AML-193 (cell line): ENCODE measurements around the gene MMP2.
A peak's percentile ranks its signal among the peaks of the same experiment; 100 is the strongest.

Experiments
- DNase-seq, 2 experiments: peaks; one replicate each; lab custom pipeline; 2025; lab: John Stamatoyannopoulos, UW

Gene MMP2

DNA sequence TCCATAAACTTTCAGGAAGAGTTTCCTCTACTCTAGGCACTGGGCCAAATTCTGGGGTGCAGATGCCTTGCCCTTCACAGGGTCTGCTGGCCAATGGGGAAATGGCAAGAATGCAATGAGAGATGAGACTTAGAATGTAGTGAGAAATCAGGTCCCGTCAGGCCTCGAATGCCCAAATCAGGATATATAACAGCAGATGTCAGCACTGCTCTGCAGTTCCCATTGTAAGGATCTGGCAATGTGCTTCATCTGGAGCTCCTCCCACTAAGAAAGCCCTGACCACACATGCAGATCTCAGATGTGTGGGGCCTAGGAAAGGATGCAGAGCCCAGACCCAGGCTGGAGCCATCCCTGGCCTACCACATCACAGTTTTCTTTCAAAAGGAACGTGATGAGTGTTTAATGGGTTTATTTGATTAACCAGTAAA is 16.0 kb downstream of the MMP2 start:
- peak; percentile 54 to 66 for DNase-seq

DNA sequence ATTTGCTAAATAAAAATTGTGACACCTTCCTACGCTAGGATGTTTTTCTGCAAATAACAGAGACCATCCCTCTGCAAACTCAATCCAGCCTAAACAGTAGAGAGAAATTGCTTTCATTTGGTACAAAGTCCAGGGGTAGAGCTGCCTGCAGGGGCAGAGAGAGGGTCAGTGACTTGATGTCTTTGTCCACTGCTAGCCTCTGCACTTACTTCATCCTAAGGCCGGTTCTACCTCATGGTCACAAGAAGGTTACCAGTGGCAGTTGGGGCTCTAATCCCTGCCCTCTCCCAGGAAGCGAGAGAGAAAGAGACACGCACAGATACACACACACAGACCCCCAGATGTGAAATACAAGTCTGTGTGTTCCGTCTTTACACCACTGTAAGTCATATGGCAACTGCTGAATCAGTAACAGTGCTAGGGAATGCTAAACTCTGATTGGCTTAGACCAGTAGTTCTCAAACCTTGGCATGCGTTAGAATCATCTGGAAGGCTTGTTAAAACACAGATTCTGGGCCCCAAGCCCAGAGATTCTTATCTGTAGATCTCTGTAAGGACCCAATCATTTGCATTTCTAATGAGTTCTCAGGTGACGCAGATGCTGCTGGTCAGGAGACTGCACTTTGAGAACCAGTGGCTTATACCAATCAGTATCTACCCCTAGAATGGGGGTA is 16.8 kb downstream of the MMP2 start:
- no peak for DNase-seq

DNA sequence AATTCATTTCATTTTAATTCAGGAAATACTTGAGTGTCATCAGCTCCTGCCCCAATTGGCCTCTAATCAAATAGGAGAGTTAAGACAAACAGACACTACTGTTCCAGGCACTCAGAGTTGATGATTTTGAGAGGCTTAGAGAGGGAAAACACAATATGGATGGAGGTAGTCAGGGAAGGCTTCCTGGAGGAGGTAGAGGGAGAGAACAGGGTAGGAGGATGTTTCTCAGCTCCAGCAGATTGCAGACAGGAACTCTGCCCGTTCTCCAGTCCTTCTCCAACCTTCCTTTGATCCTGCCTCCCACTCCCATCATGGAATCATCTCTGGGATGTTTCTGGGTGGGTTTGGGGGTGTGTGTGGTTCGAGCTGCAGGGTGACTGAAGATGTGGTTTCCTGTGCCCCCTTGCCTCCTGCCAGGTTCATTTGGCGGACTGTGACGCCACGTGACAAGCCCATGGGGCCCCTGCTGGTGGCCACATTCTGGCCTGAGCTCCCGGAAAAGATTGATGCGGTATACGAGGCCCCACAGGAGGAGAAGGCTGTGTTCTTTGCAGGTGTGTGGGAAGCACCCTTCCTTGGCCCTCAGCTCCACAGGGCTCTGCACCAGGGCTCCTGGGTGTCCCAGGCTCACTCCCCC is 17.6 kb downstream of the MMP2 start:
- DNase-seq: no peak

DNA sequence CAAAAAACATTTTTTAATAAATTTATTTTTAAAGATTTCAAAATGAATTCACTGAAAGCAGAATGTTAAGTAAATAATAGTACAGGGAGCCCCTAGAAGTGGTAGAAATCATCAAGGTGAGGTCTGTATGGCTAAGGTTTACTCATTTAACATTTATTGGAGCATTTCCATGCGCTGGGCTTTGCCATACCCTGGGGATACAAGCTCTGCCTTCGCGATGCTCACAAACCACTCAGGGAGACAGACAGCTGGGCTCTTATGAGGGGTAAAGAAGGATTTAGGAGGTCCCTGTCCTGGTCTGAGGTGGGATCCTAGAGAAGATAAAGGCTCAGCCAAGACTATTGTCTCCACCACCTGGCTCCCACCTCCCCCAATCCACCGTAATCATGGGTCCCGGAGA is 18.6 kb downstream of the MMP2 start:
- no peak for DNase-seq

DNA sequence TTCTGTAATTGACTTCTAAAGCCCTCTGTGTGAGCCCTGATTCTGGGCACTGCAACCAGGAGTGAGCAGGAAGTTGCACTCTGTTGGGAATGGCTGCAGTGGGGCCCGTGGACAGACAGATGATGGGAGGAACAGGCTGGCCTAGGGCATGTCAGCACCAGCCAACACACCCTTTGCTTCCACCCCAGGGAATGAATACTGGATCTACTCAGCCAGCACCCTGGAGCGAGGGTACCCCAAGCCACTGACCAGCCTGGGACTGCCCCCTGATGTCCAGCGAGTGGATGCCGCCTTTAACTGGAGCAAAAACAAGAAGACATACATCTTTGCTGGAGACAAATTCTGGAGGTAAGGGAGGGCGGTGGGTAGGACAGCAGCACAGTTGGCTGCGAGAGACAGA is 19.1 kb downstream of the MMP2 start:
- no peak for DNase-seq

DNA sequence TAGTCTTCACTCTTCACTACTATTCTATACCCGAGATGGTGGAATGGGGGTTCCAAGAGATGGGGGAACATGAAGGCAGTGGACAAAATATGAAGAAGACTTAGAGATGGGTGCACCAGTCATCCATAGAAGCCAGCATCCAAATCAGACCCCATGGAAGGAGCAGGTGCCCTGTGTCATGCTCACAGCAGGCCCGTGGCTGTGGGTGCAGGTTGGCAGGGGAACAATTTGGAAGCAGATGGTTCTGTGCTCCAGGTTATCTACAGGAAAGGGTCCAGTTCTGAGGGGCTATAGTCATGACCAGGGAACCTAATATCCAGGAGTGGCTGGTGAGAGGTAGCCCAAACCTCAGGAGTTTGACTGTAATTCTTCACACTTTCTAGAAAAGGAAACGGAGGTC is 20.3 kb downstream of the MMP2 start:
- no peak for DNase-seq

DNA sequence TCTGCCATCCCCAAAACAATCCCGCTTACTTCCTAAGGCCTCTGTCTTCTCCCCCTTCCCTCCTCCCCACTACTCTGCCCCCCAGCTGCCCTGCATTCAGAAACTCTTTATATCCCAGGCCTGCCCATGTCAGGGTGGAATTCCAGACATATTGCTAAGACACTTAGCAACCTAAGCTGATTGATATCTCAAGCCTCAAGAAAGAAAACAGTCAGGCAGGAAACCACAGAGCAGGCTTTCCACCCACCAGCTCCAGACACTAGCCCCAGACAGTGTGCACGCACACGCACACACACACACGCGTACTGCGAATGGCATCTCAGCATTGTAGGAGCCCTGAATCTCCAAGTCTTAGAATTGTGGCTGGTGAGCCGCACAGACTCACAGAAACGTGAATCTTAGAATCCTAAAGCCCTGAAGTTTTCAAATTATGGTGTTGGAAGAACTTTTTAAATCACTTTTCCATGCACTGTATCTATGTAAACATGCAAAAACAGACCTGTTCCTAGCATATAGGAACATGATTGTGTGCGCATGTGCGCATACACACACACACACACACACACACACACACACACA is 21.0 kb downstream of the MMP2 start:
- DNase-seq: peak; percentile 31

DNA sequence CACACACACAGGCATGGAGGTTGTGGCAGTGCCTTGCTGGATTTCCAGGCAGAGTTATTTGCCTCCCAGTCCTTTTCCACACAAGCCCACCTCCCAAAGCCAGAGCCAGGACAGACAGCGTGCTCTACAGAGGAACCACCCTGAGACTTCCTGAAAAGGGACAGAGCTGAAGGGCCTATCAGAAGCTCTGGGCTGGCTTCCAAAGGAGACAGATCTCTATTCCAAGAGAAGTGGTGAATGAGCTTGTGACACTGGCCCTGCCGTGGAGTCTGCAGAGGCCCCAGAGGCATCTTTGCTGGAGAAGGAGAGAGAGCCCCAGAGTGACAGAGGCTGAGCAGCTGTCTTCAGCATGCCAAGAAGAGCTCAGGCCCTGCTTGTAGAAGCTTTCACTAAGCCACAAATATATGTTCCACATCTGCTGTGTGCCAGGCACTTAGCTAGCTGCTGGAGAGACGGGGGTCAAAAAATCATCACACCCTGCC is 21.6 kb downstream of the MMP2 start:
- DNase-seq: peak; percentile 72 to 80

DNA sequence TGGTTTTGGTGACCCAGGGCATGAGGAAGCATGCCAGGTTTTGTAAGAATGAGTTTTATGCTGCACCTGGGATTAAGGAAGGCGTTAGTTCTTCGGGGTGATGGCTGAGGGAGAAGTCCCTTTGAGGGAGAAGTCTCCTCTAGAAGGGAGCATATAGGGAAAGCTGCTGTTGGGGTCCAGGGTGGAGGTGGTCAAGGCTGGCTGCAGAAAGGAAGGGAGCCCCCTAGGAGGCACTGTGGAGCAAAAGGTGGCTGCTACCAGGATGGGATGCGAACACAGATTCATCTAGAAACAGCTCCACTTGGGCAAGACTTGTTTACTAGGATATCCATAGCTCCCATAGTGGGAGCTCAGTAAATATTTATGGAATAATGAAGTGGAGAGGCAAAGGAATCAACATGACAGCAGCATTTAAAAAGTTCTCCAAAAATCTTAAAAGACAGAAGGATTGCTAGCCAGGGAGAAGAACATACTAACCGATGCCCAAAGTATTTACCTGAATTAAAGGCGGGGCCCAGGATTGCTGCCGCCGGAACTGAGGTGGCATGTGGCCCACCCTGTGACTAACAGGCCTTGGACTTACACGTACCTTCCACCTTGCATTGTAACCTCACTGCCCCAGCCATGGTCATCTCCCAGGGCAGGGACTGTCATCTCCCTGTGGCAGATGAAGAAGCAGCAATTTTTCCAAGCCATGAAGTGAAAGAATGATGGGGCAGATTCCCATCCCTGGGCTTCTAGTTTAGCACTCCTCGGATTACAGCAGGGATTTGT is 22.7 kb downstream of the MMP2 start:
- no peak for DNase-seq

DNA sequence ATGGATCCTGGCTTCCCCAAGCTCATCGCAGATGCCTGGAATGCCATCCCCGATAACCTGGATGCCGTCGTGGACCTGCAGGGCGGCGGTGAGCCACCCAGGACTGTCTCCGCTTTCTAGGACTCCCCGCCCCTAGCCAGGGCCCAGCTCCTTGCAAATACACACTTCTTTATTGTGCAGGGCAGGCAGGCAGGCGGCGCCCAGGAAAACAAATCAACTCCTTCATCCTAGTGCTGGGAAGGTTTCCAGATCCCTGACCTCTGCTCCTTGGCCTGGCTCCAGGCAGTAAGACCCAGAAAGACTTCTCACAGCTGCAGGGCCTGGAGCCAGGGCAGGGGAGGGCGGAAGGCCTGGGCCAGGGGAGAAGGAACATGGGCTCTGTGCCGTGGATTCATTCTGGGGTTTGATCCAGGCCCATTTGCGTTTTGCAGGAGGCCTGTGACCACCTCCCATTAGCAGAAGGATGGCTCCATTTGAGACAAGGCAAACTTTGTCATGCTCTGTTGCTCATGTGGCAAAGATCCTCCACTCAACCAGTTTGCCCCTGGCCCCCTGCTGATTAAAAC is 23.9 kb downstream of the MMP2 start:
- no peak for DNase-seq

DNA sequence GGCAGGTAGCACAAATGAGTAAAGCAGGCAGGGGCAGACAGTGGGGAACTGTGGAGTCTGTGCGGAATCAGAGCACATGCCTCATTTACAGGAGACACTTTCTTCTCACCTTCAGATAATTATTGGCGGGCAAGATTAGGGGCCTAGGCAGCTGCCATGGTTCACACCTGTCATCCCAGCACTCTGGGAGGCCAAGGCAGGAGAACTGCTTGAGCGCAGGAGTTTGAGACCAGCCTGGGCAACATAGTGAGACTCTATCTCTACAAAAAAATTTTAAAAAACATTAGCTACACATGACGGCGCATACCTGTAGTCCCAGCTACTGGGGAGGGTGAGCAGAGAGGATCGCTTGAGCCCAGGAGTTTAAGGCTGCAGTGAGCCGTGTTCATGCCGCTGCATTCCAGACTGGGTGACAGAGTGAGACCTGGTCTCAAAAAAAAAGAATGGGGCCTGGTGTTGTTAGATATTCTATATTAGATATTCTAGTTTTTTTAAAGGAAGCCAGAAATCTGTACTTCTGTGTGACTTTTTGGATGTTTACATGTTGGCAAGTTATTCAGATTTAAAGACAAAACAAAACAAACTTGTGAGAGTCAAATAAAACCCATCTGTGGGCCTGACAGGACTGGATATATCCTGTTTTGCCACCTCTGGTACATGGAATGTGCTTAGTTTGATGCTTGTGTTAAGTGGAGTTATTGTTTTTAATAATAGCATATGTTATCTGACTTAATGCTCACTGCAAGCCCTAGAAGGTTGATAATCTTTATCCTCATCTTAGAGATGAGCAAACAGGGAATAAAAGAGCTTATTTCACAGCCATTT is 24.9 kb downstream of the MMP2 start:
- DNase-seq: no peak

DNA sequence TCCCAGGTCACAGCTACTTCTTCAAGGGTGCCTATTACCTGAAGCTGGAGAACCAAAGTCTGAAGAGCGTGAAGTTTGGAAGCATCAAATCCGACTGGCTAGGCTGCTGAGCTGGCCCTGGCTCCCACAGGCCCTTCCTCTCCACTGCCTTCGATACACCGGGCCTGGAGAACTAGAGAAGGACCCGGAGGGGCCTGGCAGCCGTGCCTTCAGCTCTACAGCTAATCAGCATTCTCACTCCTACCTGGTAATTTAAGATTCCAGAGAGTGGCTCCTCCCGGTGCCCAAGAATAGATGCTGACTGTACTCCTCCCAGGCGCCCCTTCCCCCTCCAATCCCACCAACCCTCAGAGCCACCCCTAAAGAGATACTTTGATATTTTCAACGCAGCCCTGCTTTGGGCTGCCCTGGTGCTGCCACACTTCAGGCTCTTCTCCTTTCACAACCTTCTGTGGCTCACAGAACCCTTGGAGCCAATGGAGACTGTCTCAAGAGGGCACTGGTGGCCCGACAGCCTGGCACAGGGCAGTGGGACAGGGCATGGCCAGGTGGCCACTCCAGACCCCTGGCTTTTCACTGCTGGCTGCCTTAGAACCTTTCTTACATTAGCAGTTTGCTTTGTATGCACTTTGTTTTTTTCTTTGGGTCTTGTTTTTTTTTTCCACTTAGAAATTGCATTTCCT is 26.5 kb downstream of the MMP2 start:
- no peak for DNase-seq

DNA sequence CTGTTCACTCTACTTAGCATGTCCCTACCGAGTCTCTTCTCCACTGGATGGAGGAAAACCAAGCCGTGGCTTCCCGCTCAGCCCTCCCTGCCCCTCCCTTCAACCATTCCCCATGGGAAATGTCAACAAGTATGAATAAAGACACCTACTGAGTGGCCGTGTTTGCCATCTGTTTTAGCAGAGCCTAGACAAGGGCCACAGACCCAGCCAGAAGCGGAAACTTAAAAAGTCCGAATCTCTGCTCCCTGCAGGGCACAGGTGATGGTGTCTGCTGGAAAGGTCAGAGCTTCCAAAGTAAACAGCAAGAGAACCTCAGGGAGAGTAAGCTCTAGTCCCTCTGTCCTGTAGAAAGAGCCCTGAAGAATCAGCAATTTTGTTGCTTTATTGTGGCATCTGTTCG is 27.1 kb downstream of the MMP2 start:
- DNase-seq: no peak

DNA sequence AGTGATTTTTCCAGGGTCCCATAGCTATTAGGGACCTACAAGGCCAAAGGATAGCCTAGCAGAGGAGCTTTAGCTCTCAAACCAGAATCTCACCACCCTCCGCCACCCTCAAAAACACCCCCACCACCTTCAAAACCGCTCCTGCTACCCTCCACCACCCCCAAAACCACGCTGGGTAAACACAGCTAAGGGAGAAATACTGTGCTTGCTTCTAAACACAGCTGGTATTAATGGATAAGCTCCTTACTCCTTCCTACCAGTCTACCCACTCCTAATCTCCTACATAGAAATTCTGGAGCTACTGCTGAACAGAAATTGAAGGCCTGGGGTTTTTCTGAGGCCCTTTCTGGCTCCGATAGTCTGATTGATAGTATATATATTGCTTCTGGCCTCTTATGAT is 27.7 kb downstream of the MMP2 start:
- DNase-seq: no peak

DNA sequence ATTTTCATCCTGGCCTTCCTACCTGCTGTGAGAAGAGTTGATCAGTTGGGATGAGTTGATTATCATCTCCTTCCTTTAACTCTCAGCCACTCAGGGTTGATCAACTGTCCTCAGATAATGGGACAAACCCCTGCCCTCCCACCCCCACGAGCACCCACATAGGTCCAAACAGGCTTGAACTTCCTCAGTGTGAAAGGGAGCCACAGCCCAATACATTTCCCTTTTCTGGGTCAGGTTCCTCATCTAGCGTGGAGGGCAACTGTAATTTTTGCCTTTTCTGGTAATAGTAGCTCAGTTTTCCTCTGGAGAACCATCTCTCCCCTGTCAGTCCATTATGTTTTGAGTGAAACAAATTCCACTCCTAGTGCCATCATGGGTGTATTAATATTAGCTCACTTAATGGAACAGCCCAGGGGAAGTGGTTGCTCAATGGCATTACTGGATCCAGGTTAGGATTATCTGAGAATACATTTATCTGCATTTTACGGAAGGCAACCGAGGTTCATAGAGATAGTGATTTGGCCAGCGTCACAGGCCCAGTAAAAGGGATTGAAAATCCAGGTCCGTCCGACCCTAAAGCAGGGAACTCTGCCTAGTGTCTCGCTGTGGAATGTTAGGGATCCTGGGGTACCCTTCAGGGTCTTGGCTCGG is 29.4 kb downstream of the MMP2 start:
- DNase-seq: peak; percentile 11

DNA sequence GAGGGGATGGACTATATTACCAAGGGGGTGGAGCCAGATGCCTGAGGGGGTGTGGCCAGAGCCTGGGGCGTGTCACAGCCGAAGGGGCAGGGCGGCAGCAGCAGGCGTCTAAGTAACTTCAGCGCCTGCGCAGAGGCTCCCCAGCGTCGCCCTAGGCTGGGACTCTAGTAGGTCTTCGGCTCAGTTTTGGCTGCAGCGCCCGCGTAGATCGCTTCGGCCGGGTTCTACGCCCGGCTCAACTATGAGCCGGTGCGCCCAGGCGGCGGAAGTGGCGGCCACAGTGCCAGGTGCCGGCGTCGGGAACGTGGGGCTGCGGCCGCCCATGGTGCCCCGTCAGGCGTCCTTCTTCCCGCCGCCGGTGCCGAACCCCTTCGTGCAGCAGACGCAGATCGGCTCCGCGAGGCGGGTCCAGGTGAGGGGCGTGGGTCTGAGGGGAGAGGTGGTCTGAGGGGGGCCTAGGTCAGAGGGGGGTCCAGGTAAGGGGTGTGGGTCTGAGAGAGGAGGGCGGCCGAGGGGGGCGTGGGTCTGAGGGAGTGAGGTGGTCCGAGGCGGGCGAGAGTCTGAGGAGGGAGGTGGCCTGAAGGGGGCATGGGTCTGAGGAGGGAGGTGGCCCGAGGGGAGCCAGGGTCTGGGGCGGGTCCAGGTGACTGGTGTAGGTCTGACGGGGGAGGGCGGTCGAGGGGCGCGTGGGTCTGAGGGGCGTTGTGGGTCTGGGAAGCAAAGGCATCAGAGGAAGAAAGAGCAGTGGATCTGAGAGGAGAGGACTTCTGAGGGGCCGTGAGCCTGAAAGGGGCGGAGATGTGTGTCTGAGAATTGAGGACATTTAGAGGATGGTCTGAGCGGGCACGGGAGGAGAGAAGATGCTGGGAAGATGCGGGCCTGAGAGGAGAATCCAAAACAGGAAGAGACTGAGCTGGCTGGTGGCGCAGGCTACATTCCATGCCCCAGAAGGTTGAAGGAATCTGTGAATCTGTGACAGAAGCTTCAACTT is 30.2 kb downstream of the MMP2 start, which contains the start of gene LPCAT2:
TSS of gene LPCAT2 (plus strand) at position 132 of the 991 bp plus-strand sequence. CDS start at position 242, 110 bp downstream.
- DNase-seq: peak; percentile 79 to 84

DNA sequence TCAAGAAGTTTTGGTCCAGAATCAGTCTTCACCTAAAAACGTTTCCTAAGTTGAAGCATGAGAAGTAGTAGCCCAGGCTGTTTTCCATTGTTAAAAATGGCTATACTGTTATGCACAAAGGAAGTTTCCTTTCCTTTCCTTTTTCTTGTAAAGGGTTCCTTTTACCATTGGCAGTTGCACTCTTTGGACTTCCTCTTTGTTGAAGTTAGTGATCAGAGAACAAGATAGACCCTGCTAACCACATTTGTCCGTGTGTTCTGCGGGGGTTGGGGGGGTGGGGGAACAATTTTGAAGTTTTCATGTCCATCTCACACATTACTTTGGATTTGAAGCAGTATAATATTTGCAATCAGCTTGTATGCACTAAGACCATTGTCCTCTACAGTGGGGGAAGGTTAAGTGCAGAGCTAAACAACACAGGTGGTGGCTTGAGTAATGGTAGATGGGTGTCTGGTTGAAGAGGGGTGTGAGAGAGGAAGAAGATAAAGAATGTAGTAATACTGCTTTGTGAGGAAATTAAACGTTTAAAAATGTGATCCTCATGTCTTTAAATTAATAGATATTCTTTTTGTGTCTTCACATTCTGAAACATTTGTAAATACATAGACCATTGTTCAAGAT is 31.3 kb downstream of the MMP2 start:
- DNase-seq: peak; percentile 74 to 75

DNA sequence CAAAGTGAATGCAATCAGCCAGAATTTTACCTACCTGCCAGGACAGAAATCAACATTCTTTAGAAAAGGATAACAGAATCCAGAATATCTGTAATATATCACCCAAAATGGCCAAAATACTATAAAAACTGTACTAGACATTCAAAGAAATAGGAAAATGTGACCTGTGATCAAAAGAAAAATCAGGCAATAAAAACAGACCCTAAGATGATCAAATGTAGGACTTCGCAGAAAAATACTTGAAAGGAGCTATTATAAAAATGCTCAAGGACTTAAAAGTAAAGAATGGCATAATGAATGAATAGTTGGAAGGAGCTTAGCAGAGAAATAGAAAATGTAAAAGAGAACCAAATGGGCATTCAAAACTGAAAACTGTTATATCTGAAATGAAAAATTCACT is 33.9 kb downstream of the MMP2 start:
- no peak for DNase-seq
